Measurements from ENCODE around the gene LRRC25. TPM values are rescaled to one million over a fixed set of nuclear protein-coding genes. Genes with fewer than 3 reads are reported as not detected.

The LRRC25 gene
- total RNA-seq, 1 experiment from 2014 or later = not detected

DNA sequence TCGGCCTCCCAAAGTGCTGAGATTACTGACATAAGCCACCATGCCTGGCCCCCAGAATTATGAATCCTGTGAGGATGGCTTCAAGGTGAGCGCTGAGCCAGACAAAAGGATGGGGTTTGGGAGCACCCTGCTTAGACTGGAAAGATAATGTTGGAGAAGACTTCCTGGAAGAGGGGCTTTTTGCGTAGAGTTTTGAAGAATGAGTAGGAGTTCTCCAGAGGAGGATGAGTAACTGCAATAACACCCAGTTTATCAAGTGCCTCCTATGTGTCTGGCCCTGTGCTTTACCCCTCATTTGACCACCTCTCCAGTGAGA, 12.1 kb downstream of the LRRC25 start:
- H3K36me3 Mint-ChIP-seq (ENCODE audit: insufficient read depth in 1 of 3, low read depth in 3 of 3) = peaks cover 0 to 5% (median 5%) of the 10 kb centered on the region in 3 experiments; a peak in 1 of 7 replicates
- H3K4me2 ChIP-seq (ENCODE audit: insufficient read depth, insufficient read length, low read length) = no peak overlapping the region
- H2AK5ac ChIP-seq (ENCODE audit: insufficient read length, low read length) = no peak overlapping the region
- no peaks in the 10 kb centered on the region for H3K79me1 ChIP-seq (ENCODE audit: insufficient read depth, low read depth, low read length, poor library complexity, severe bottlenecking)
- no peaks in the 10 kb centered on the region for H3K9me3 Mint-ChIP-seq
- no peak overlapping the region for H3K4ac ChIP-seq (ENCODE audit: low read depth, low read length)
- H2BK12ac ChIP-seq (ENCODE audit: insufficient read length, low read depth, low read length) = no peak overlapping the region
- H4K20me1 ChIP-seq (ENCODE audit: control insufficient read depth, insufficient read depth, insufficient read length) = no peaks in the 10 kb centered on the region
- no peaks in the 10 kb centered on the region for H3K79me2 ChIP-seq (ENCODE audit: insufficient read depth, low read length)
- no peak overlapping the region for H3K9ac ChIP-seq (ENCODE audit: extremely low read depth, insufficient read length, low read length)
- H3K4me1 Mint-ChIP-seq = peaks cover 21 to 24% of the 10 kb centered on the region in 2 experiments
- no peak overlapping the region for H2BK20ac ChIP-seq (ENCODE audit: low read depth, low read length, poor library complexity, severe bottlenecking)
- no peak overlapping the region for H2BK5ac ChIP-seq (ENCODE audit: insufficient read length, low read length)
- WGBS (ENCODE audit: extremely low coverage, insufficient read length, low lambda C conversion rate) = no CpG with 5 or more reads among the region's 3 CpGs
- no peak overlapping the region for H3K18ac ChIP-seq (ENCODE audit: insufficient read length, low read depth, low read length)
- H3K23ac ChIP-seq (ENCODE audit: insufficient read length, low read depth, low read length) = no peak overlapping the region
- H3K4me1 ChIP-seq (ENCODE audit: insufficient read depth, low read length) = no peaks in the 10 kb centered on the region
- no peak overlapping the region for H4K8ac ChIP-seq (replicated peaks; ENCODE audit: insufficient read length, low read depth, low read length)
- no peak overlapping the region for H3K56ac ChIP-seq (ENCODE audit: insufficient read length, low read depth, low read length)
- H3K9me3 ChIP-seq (ENCODE audit: control insufficient read depth, low read depth, low read length) = no peaks in the 10 kb centered on the region
- H2BK15ac ChIP-seq (ENCODE audit: low read depth, low read length) = no peak overlapping the region
- H3K27me3 Mint-ChIP-seq (ENCODE audit: low read depth) = peaks cover 32% of the 10 kb centered on the region
- DNase-seq = peak; percentile 21
- H3K27ac Mint-ChIP-seq = peak overlapping the region in 2 of 3 experiments; percentile 44 to 84; a peak in 3 of 7 replicates
- no peak overlapping the region for H4K5ac ChIP-seq (ENCODE audit: insufficient read length, low read depth, low read length)
- H2BK120ac ChIP-seq (ENCODE audit: low read depth, low read length, poor library complexity, severe bottlenecking) = no peak overlapping the region
- no peak overlapping the region for H3K14ac ChIP-seq (ENCODE audit: insufficient read depth, low read length)
- no peaks in the 10 kb centered on the region for H3K27me3 ChIP-seq (ENCODE audit: insufficient read depth, low read length)
- no peak overlapping the region for H4K91ac ChIP-seq (ENCODE audit: insufficient read length, low read depth, low read length)
- TF ChIP-seq, protein P1, sequence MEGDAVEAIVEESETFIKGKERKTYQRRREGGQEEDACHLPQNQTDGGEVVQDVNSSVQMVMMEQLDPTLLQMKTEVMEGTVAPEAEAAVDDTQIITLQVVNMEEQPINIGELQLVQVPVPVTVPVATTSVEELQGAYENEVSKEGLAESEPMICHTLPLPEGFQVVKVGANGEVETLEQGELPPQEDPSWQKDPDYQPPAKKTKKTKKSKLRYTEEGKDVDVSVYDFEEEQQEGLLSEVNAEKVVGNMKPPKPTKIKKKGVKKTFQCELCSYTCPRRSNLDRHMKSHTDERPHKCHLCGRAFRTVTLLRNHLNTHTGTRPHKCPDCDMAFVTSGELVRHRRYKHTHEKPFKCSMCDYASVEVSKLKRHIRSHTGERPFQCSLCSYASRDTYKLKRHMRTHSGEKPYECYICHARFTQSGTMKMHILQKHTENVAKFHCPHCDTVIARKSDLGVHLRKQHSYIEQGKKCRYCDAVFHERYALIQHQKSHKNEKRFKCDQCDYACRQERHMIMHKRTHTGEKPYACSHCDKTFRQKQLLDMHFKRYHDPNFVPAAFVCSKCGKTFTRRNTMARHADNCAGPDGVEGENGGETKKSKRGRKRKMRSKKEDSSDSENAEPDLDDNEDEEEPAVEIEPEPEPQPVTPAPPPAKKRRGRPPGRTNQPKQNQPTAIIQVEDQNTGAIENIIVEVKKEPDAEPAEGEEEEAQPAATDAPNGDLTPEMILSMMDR (conservative IDR thresholded peaks at IDR 0.05) = no peak
- no peak overlapping the region for H2AFZ ChIP-seq (ENCODE audit: low read length)
- H3K4me3 Mint-ChIP-seq = no peak overlapping the region
- H3K23me2 ChIP-seq (ENCODE audit: insufficient read length, low read depth, low read length, poor library complexity, severe bottlenecking) = no peaks in the 10 kb centered on the region
- no peak overlapping the region for H3K27ac ChIP-seq (ENCODE audit: insufficient read length, low read depth, low read length)
- H3T11ph ChIP-seq (ENCODE audit: low read length) = no peak overlapping the region
